Adrenal gland (tissue), 5 donors: ENCODE data around the gene KCNAB1.

Source experiments
- POLR2A ChIP-seq, 2 donors: fragments of 450-650 bp; IDR thresholded peaks; one replicate each; pipeline ENCODE4 v1.6.1; 2017; ENCODE audit warnings: antibody characterized with exemption in 2 of 2, mild to moderate bottlenecking in 2 of 2, moderate library complexity in 1 of 2
- TF ChIP-seq, protein P1 (sequence below), 6 experiments: fragments of 450-650 bp in 4 of 6; fragments of 200-600 bp in 2 of 6; sonication (generic) in 1 of 6; IDR thresholded peaks; 1 replicate in 5 of 6; 2 replicates in 1 of 6; pipeline versions ENCODE4 v1.5.1 to v1.8.0; 2016 to 2021; ENCODE audit warnings: antibody characterized with exemption in 6 of 6, mild to moderate bottlenecking in 2 of 6, moderate library complexity in 1 of 6
- donor health status: DM: no; HTN: no; CAD: no.

DNA sequence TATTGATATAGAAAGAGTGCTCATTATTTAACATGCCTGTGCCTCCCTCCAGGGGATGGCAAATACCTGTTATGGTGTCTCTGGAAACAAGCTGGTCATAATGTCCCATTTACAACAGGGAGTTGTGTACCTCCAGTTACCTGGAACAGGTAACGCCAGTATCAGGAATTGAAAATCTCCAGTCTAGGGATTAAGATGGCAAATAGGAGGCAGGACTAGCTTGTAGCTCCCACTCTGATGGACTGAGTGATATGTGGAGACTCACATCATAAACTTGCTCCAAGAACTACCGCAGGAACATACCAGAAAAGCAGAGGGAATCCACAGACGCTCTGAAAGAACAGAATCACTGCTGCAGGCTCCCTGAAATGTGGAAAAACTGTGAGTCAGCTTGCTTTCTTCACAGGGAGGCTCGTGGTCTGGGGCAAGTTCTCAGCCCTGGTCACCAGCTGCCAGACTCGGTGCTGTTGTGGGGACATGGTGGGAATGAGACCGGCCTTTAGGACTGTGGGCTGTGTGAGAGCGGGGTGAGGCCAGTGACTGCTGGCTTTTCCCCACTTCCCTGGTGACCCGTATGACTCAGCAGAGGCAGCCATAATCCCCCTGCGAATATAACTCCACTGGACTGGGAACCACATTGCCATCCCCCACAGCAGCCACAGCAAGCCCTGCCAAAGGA lies 97.4 kb downstream of the KCNAB1 start:
- TF ChIP-seq, protein P1, sequence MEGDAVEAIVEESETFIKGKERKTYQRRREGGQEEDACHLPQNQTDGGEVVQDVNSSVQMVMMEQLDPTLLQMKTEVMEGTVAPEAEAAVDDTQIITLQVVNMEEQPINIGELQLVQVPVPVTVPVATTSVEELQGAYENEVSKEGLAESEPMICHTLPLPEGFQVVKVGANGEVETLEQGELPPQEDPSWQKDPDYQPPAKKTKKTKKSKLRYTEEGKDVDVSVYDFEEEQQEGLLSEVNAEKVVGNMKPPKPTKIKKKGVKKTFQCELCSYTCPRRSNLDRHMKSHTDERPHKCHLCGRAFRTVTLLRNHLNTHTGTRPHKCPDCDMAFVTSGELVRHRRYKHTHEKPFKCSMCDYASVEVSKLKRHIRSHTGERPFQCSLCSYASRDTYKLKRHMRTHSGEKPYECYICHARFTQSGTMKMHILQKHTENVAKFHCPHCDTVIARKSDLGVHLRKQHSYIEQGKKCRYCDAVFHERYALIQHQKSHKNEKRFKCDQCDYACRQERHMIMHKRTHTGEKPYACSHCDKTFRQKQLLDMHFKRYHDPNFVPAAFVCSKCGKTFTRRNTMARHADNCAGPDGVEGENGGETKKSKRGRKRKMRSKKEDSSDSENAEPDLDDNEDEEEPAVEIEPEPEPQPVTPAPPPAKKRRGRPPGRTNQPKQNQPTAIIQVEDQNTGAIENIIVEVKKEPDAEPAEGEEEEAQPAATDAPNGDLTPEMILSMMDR (IDR thresholded peaks at IDR 0.05), result no peak
- no peak for TF ChIP-seq POLR2A (IDR thresholded peaks at IDR 0.05)
